ENCODE results near the gene GSKIP.
"Not testable (repeated sequence)": the region's sequence is repeated elsewhere in the genome, so short reads cannot be mapped to it uniquely, and the experiment has no call there.

The GSKIP gene, protein sequence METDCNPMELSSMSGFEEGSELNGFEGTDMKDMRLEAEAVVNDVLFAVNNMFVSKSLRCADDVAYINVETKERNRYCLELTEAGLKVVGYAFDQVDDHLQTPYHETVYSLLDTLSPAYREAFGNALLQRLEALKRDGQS

DNA sequence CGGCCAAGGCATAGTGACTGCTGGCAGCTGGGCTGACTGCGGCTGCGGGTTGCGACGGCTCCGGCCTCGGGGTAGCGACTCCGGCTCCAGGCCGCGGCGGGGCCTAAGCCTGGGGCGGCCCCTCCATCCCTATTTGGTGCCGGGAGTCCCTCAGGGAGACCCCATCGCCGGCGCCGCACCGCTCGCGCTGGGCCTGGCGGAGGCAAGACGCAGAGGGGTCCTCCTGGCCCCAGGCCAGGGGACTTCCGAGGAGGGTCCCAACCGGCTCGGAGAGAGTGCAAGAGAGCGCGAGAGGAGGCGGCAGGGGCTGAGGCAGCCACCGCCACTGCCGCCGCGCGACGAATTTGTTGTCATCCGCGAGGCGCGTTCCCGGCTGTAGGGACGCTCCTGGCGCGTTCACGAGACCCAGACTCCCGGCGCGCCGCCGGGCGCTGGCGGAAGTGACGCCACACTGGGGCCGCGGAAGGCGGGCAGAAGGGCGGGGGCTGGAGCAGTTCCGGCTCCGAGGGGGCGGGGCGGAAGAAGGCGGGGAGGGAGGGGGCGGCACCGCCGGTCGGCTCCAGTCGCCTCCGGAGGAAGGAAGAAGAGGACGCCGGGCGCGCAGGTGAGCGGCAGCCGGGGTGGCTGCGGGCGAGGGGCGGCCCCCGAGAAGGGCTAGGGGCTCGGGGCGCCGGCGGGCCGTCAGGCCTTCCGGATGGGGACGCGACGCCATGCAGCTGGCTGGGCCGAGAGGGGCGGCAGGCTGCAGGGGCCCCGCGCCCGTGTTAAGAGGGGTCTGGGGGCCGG, at the start of gene GSKIP, which contains the start of gene ATG2B:
Gene GSKIP (plus strand): TSS at position 562 of the 786 bp plus-strand sequence. CDS start 18,722 bp downstream, outside the sequence.
Gene ATG2B (minus strand): TSS at position 377 of the 786 bp plus-strand sequence. CDS start 365 bp downstream, at position 12.
- DNase-seq = peak; percentile 90

DNA sequence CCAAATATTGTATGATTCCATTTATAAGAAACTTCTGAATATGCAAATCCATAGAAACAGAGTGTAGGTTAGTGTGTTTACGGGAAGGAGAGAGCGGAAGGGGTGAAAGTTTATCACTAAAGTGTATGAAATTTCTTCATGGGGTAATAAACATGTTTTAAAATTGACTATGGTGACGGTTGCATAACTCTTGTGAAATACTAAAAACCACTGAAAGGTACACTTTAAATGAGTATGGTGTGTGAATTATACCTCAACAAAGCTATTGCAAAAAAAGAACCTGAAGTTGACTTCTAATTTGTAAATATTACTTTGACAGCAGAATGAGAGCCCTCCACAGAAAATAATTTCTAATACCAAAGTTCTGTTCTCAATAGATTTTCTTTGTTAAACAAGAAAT, 47.2 kb upstream of the GSKIP start:
- no peak for DNase-seq

DNA sequence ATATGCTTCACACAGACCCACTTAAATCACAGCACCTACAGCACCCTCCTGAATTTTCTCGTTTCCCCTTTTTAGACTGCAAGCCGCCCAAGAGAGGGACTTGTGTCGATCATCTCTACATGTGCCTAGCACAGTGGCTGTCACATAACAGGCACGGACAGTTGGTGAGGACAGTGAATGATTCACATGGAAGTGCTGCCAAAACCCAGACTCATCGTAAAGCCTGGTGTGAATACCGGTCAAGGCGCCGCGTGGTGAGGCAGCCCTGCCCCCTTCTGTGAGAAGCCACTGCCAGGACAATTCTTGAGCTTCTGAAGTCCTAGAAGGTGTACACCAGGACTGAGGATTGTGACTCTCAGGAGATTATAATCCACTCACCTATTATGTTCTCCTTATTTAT, 44.5 kb upstream of the GSKIP start:
- DNase-seq = no peak

DNA sequence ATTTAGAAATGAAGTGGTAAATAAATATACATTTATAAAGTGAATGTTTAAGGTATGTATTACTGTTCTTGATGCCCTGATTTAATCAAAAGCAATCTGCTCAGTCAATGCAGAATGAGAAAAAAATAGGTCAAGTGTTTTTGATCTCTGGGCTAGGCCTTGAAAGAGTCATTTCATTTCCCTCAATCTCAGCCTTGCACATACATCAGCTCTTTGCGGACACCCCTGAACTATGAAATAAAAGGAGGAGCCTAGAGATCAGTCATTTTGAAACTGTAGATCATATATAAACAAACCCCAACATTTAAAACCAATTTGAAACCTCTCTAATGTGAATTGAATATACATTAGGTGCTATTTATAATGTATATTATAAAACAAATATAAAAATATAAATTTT, 42.7 kb upstream of the GSKIP start:
- DNase-seq = no peak

DNA sequence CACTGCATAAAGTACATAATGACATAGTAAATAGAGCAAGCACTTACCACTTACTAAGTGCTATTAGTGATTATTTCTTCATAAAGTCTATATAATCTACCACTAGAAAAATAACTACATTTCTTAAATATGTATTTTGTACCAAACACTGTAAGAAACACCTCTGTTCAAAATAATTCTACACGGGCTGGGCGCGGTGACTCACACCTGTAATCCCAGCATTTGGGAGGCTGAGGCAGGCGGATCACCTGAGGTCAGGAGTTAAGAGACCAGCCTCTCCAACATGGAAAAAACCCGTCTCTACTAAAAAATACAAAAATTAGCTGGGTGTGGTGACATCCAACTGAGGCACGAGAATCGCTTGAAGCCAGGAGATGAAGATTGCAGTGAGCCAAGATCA, 39.1 kb upstream of the GSKIP start:
- no peak for DNase-seq

DNA sequence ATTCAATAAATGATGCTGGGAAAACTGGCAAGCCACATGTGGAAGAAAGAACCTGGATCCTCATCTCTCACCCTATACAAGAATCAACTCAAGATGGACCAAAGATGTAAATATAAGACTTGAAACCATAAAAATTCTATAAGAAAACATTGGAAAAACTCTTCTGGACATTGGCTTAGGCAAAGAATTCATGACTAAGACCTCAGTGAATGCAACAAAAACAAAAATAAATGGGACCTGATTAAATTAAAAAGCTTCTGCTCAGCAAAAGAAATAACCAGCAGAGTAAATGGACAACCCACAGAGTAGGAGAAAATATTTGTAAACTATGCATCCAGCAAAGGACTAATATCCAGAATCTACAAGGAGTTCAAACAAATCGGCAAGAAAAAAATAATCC, 24.8 kb upstream of the GSKIP start:
- no peak for DNase-seq

DNA sequence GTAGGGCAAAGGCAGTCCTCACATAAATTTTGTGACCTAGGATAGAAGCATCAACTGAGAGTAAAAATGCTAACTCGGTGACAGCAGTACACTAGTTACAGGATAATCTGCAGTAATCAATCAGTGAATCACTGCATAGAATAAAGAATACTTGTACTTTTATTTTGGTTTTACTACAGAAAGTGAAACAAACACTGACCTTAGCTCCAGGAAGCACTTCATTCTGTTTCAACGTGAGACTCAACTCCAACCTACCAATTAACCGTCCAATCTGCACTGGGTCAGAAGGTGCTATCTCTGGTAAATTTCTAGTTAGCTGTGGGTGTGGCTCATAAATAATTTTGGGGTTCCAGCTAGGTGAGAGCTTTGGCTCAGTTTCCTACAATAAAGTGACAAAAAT, 22.0 kb upstream of the GSKIP start:
- DNase-seq = no peak

DNA sequence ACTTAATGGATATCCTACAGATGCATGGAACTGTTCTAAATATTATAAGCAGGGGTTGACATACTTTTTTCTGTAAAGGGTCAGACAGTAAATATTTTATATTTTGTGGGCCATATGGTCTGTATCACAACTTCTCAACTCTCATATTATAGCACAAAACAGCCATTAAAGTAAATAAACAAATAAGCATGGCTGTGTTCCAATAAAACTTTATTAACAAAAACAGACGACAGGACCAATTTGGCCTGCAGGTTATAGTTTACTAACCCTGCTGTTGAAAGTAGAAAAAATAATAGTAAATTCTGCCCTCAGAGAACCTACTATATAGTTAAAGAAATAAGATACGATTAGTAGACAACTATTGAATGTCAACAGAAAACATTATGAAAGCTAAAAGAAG, 17.7 kb upstream of the GSKIP start:
- DNase-seq = no peak

DNA sequence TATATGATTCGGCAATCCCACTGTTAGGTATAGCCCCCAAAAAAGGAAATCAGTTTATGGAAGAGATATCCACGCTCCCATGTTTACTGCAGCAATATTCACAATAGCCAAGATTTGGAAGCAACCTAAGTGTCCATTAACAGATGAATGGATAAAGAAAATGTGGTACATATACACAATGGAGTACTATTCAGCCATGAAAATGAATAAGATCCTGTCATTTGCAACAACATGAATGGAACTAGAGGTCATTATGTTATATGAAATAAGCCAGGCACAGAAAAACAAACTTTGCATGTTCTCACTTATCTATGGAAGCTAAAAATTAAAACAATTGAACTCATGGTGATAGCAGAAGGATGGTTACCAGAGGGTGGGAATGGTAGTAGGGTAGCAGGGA, 15.4 kb upstream of the GSKIP start:
- DNase-seq = not testable (repeated sequence)

DNA sequence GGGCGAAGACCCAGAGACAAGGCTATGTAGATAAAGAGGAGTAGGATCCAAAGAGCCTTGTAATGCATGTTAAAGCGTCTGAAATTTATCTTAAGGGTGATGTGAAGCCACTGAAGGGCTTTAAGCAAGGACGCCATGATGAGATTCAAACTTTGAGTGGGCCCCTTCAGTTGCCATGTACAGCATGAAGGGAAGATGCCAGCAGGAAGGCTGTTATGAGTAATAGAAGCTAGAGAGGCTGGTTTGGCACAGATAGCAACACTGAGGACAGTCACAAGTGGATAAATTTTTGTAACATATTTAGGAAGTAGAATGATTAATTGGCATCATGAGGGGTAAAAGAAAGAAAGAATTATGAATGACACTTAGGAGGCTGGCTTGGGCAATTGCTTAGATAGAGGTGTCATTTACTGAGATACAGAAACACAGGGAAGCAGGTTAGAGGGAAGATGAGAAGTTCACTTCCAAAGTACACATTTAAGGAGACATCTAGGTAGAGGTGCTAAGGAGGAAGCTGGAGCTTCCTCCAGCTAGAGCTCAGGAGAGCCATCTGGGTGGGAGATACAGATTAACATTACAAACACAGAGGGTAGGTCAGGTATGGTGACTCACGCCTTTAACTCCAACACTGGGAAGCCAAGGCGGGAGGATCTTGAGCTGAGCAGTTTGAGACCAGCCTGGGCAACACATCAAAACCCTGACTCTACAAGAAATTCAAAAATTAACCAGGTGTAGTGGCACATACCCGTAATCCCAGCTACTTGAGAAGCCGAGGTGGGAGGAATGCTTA, 13.8 kb upstream of the GSKIP start:
- no peak for DNase-seq

DNA sequence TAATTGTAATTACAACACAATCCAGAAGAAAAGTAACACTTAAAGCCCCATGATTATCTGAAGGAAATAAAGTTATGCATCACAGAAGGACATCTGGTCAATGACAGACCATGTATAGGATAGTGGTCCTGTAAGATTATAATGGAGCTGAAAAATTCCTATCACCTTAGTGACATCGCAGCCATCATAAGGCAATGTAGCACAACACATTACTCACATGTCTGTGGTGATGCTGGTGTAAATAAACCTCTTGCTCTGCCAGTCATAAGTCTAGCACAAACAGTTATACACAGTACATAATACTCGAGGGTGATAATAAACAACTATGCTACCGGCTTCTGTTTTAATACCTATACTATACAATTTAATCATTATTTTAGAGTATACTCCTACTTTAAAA, 11.3 kb upstream of the GSKIP start:
- no peak for DNase-seq

DNA sequence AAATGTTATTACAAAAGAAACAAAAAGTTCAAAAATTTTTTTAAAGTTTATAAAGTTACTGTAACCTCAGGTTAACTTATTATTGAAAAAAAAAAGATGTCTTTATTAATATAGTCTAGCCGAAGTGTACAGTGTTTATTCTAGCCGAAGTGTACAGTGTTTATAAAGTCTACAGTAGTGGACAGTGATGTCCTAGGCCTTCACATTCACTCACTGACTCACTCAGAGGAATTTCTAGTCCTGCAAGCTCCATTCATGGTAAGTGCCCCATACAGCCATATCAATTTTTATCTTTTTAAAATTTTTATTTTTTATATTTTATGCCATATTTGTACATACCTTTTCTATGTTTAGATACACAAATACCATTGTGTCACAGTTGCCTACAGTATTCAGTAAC, 10.6 kb upstream of the GSKIP start:
- no peak for DNase-seq

DNA sequence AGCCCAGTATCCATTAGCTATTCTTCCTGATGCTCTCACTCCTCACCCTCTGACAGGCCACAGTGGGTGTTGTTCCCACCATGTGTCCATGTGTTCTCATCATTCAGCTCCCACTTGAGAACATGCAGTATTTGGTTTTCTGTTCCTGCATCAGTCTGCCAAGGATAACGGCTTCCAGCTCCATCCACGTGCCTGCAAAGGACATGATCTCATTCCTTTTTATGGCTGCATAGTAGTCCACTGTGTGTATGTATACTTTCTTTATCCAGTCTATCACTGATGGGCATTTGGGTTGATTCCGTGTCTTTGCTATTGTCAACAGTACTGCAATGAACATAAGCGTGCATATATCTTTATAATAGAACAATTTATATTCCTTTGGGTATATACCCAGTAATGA, 9.1 kb upstream of the GSKIP start:
- no peak for DNase-seq

DNA sequence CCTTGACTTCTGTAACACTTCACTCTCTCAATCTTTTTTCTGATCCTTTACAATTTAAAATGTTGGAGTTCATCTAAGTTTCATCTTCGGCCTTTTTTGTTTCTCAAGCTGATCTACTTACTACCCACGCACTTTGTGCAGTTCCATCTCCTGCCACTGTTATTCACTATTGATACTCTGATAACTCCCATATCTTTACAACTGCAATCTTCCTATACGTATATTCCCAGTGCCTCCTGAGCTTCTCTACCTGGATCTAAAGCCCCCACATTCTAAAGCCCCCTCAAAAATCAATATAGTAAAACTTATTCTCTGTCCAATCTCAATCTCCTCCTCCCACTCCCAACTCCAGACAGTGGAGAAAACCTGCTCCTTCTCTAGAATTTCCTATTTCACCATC, 6.1 kb upstream of the GSKIP start:
- DNase-seq = no peak

DNA sequence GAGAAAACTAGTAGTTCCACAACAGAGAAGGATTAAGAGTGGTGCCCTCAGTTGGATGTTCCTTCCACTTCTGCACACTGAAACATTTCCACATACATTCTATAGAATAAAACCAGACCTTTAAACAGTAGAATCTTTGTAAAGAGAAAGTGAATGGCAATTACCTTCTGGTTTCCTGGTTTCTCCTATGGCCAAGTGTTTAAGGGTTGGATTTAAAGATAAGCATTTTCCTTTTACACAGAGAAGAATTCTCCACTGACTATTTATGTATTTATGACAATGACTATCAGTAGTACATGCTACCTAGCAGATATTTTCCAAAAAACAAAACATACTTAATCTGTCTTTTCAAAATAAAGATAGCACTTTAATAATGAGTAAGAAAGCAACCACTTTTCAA, 3.4 kb upstream of the GSKIP start:
- DNase-seq = no peak

DNA sequence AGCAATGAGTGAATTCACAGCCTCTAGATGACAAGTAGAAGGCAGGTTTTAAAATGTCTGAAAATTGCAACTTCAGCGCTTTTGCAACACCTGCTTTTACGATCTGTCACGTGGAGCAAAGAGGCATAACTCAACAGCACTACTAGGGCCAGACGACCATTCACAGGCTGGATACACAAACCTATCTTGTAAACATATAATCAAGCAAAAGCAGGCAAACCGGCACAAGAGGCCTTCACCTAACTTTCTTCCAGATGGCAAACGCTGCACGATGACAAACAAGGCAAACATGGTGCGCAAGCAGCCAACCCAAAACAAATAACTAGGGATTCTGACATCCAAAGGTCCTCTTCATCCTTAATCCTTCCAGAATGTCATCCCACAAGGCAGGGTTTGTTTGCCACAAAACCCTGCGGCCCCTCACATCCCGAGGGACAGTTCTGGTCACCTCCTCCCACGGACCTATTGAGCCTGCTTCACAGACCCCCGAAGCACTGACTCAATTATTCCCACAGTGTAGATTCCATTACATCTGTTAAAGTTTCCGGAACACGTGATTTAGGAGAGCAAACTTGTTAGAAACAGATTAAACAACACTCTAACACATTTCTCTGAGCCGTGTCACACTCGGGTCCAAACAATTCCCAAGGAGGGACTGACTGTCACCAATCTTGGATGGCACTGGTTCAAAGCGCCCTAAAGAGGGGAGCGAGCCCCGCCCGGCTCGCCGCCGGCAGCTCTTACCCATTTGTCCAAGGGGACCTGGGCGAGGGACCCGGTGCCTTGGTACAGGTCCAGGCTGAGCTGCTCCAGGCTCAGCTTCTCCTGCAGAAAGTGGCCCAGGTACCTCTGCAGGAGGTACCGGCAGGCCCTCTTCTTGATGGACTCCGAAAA, 1.0 kb upstream of the GSKIP start:
- DNase-seq = peak; percentile 81

DNA sequence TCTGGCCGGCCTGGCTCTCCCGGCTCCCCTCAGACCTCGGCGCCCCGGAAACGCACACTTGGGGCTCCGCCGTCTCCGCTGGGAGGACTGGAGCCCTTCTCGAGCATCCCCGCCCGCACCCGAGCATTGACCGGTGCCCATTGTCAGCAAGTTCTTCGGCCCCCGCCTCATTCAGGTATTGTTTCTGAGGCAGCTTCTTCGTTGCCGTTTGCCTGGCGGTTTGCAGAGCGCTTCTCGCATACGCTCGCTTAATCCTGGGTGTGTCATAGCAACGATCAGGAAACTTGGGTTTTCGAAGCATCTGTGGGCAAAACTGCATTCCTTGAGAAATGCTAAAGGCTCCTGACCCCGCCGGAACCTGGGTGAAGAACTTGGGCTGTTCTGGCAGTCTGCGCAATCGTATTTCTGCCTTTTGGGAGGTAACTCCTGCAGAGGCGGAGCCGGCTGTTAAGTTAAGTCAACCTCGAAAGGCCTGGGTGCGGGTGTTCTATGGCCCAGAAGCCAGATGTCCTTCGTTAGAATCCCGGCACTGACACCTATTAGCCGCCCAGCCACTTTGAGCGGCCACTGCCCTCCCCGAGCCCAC, 518 bp downstream of the GSKIP start:
- peak; percentile 51 for DNase-seq

DNA sequence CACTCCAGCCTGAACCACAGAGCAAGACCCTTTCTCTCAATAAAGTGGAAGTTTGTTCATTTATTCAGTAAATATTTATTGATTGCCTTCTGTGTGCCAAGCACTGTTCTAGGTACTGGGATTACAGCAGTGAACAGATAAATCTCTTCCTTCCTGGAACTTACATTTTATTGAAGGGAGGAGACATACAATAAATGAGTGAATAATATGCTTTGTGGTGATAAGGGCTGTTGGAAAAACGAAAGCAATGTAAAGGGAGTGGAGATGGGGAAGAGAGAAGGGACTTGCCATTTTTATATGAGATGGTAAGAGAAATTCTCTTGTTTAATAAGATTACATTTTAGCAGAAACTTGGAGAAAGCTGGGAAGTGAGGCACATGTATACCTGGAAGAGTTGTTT, 1.6 kb downstream of the GSKIP start:
- no peak for DNase-seq

DNA sequence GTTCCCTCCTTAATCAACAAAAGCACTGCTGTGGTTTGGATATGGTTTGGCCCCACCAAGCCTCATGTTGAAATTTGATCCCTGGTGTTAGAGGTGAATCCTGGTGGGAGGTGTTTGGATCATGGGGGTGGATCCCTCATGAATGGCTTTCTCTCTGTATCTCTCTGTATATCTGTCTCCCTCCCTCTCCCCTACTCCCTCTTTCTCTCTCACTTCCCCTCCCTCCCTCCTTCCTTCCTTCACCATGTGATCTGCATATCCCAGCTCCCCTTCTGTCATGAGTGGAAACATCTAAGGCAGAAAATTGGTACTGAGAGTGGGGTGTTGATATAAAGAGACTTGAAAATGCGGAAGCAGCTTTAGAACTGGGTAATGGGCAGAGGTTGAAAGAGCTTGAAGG, 5.2 kb downstream of the GSKIP start:
- DNase-seq = no peak

DNA sequence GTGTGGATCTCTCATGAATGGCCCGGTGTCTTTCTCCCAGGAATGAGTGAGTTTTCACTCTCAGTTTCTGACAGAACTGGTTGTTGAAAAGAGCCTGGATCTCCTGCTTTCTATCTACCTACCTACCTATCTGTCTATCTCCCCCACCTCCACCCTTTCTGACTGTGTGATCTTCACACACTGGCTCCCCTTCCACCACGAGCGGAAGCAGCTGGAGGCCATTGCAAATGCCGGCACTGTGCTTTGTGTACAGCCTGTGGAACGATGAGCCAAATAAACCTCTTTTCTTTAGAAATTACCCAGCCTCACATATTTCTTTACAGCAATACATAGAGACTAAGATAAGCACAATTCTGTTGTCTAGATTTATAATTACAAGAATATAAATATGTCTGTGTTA, 7.2 kb downstream of the GSKIP start:
- DNase-seq = no peak

DNA sequence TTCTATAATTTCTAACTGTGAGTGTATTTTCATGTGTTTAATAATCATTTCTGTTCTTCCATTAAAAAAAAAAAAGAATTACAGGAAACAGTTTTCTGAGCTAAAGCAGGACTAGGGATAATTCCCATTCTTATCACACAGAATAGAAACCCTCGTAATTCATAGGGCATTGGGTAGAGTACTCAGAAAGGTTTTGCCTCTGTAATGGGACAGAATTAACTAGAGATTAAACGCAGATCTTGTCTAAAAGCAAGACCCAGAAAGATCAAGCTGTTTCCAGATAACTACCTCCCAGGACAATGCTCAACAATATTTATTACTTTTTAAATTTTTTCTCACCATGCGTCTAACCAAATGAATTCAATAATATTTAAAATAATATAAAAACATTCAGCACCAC, 10.2 kb downstream of the GSKIP start:
- DNase-seq = no peak

DNA sequence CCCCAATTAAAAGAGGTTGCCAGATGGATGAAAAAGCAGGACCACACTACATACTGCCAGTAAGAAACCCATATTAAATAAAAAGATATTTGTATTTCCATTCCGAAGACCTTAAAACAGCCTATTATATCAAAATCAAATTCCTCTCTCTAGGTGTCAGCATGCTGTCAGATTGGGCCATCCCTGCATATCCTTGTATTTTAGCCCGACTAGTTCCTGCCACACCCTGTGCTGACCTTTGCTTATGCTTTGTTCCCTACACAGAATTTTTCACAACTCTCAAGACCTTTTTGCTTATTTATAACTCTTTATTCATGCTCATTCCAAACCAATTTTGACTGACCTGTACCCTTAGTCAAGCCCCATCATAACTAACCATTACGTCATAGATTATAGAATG, 12.8 kb downstream of the GSKIP start:
- DNase-seq = no peak

DNA sequence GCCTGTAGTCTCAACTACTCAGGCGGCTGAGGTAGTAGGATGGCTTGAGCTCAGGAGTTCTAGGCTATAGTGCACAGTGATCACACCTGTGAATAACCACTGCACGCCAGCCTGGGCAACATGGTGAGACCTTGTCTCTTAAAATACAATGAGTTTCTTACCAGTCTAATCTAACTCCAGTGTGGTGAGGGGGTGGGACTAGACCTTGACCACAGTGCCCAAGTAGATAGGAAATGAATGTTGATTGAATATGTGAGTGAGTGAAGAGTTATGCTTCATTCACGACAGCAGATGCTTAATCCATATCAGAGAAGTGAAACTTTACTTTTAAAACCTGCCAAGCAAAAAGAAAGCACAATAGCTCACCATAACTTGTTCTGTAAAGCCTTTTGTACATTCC, 17.4 kb downstream of the GSKIP start:
- no peak for DNase-seq
